GM23338 (cell line): ENCODE results near the gene NGF. TPM values are rescaled to one million over a fixed set of nuclear protein-coding genes. Genes with fewer than 3 reads are reported as not detected.

Experiments used
- ATAC-seq: fragments of 200-7000 bp; cut with Tn5 transposase; 3 replicates; pipeline ENCODE4 v1.9.1; 2020
- DNase-seq: peaks from one replicate; pipeline ENCODE4 v3.0.0-alpha.2; 2015; ENCODE audit warnings: low spot score
- H2AFZ ChIP-seq: fragments of 200-600 bp; sonication (generic); 2 replicates; pipeline ENCODE4 v1.8.0; 2016; ENCODE audit warnings: antibody characterized with exemption, mild to moderate bottlenecking, moderate library complexity
- H3F3A ChIP-seq: fragments of 200-600 bp; sonication (generic); replicated peaks from 2 replicates; pipeline ENCODE4 v1.8.0; 2017; ENCODE audit warnings: antibody characterized with exemption, mixed run types, low read depth
- H3K27ac ChIP-seq: fragments of 200-600 bp; sonication (generic); 2 replicates; pipeline ENCODE4 v1.6.1; 2016; ENCODE audit warnings: low read depth
- H3K27me3 ChIP-seq: fragments of 200-600 bp; sonication (generic); 2 replicates; pipeline ENCODE4 v1.8.0; 2016; ENCODE audit warnings: mild to moderate bottlenecking, mixed run types, moderate library complexity; ENCODE audit not compliant: insufficient read depth
- H3K36me3 ChIP-seq: fragments of 200-600 bp; sonication (generic); 2 replicates; pipeline ENCODE4 v1.8.0; 2016; ENCODE audit warnings: mild to moderate bottlenecking; ENCODE audit not compliant: insufficient read depth
- H3K4me1 ChIP-seq: fragments of 200-600 bp; sonication (generic); 2 replicates; pipeline ENCODE4 v1.8.0; 2016; ENCODE audit warnings: mild to moderate bottlenecking, moderate library complexity; ENCODE audit not compliant: insufficient read depth
- H3K4me2 ChIP-seq: fragments of 200-600 bp; sonication (generic); 2 replicates; pipeline ENCODE4 v1.7.1; 2017; ENCODE audit warnings: mixed run types
- H3K4me3 ChIP-seq: fragments of 200-600 bp; sonication (generic); 2 replicates; pipeline ENCODE4 v1.6.1; 2016; ENCODE audit warnings: mixed run types
- H3K79me2 ChIP-seq: fragments of 200-600 bp; sonication (generic); replicated peaks from 2 replicates; pipeline ENCODE4 v1.8.0; 2017; ENCODE audit warnings: mild to moderate bottlenecking; ENCODE audit not compliant: insufficient read depth
- H3K9me2 ChIP-seq: fragments of 200-600 bp; sonication (generic); 2 replicates; pipeline ENCODE4 v1.8.0; 2017; ENCODE audit not compliant: insufficient read depth
- H4K20me1 ChIP-seq: fragments of 200-600 bp; sonication (generic); replicated peaks from 2 replicates; pipeline ENCODE4 v1.8.0; 2017; ENCODE audit warnings: mild to moderate bottlenecking; ENCODE audit not compliant: insufficient read depth
- H3K27ac Mint-ChIP-seq: 2 replicates; pipeline ENCODE4 v1.8.0; 2020; ENCODE audit warnings: inconsistent platforms, mild to moderate bottlenecking, moderate library complexity, mixed read lengths
- H3K27me3 Mint-ChIP-seq: 3 replicates; pipeline ENCODE4 v1.8.0; 2022; ENCODE audit warnings: low read depth, mild to moderate bottlenecking, moderate library complexity, mixed read lengths, inconsistent platforms; ENCODE audit not compliant: insufficient read depth, poor library complexity
- H3K36me3 Mint-ChIP-seq: 3 replicates; pipeline ENCODE4 v1.8.0; 2021; ENCODE audit warnings: low read depth, mild to moderate bottlenecking, inconsistent platforms, moderate library complexity, mixed read lengths
- H3K4me1 Mint-ChIP-seq: 3 replicates; pipeline ENCODE4 v1.8.0; 2020; ENCODE audit warnings: mild to moderate bottlenecking, inconsistent platforms, mixed read lengths
- H3K4me3 Mint-ChIP-seq: 3 replicates; pipeline ENCODE4 v1.8.0; 2021; ENCODE audit warnings: moderate library complexity, mild to moderate bottlenecking, inconsistent platforms, mixed read lengths
- H3K9me3 Mint-ChIP-seq: 3 replicates; pipeline ENCODE4 v1.8.0; 2020; ENCODE audit warnings: moderate library complexity, mild to moderate bottlenecking, inconsistent platforms, mixed read lengths
- CREB1 ChIP-seq: fragments of 250-450 bp; sonication (Bioruptor Pico); IDR thresholded peaks from 2 replicates; pipeline ENCODE4 v1.5.0; 2020; ENCODE audit warnings: low read depth, mild to moderate bottlenecking, moderate library complexity
- EZH2 ChIP-seq: fragments of 200-600 bp; sonication (generic); IDR thresholded peaks from one replicate; pipeline ENCODE4 v1.8.0; 2017; ENCODE audit warnings: antibody characterized with exemption, mild to moderate bottlenecking, low read depth; ENCODE audit not compliant: unreplicated experiment
- EZH2phosphoT487 ChIP-seq: fragments of 200-600 bp; sonication (generic); IDR thresholded peaks from one replicate; pipeline ENCODE4 v1.8.1; 2018; ENCODE audit warnings: antibody characterized with exemption; ENCODE audit not compliant: unreplicated experiment
- JUNB ChIP-seq: IDR thresholded peaks from one replicate; pipeline ENCODE4 v1.6.1; 2016; ENCODE audit warnings: antibody characterized with exemption; ENCODE audit not compliant: unreplicated experiment
- NANOG ChIP-seq: IDR thresholded peaks from 2 replicates; pipeline ENCODE4 v1.6.1; 2016; ENCODE audit warnings: antibody characterized with exemption, borderline replicate concordance
- POLR2AphosphoS5 ChIP-seq: IDR thresholded peaks from 2 replicates; pipeline ENCODE4 v1.6.1; 2016; ENCODE audit warnings: antibody characterized with exemption, low read depth
- STAT1 ChIP-seq: IDR thresholded peaks from one replicate; pipeline ENCODE4 v1.6.1; 2016; ENCODE audit warnings: antibody characterized with exemption; ENCODE audit not compliant: unreplicated experiment
- ZNF114 ChIP-seq: fragments of 250-450 bp; sonication (Bioruptor Pico); IDR thresholded peaks from 2 replicates; pipeline ENCODE4 v1.5.0; 2020; ENCODE audit warnings: mild to moderate bottlenecking, moderate library complexity
- ZNF331 ChIP-seq: fragments of 250-450 bp; sonication (Bioruptor Pico); IDR thresholded peaks from 2 replicates; pipeline ENCODE4 v1.5.0; 2020; ENCODE audit warnings: low read depth, mild to moderate bottlenecking, moderate library complexity
- polyA plus RNA-seq: library from polyadenylated mRNA; unstranded; fragments of >200 nt; fragmentation: Nextera tagmentation; extraction: Ambion mirVana; gene quantifications from 2 replicates; pipeline ENCODE4 v1.2.1, GENCODE V29; 2016
- total RNA-seq: library from RNA; depleted of rRNA; stranded (reverse); fragments of >200 nt; shearing (Covaris generic); gene quantifications from 2 replicates; pipeline ENCODE4 v1.2.3, GENCODE V29; 2014
- TF ChIP-seq, protein P1 (sequence below), 2 experiments: fragments of 200-600 bp in 1 of 2; sonication (generic) in 1 of 2; conservative IDR thresholded peaks; 2 replicates each; pipeline versions ENCODE4 v1.5.1 to v1.6.1; 2016 to 2017; ENCODE audit warnings: antibody characterized with exemption in 2 of 2, low read depth in 2 of 2, mild to moderate bottlenecking in 2 of 2, moderate library complexity in 1 of 2
- TF ChIP-seq, protein P2 (sequence below): IDR thresholded peaks from 2 replicates; pipeline ENCODE4 v1.6.1; 2016; ENCODE audit warnings: antibody characterized with exemption
- TF ChIP-seq, protein P3 (sequence below): fragments of 250-450 bp; sonication (Bioruptor Pico); IDR thresholded peaks from 2 replicates; pipeline ENCODE4 v1.5.0; 2020; ENCODE audit warnings: mild to moderate bottlenecking, moderate library complexity

Gene NGF
- total and polyA plus RNA-seq, 2 experiments from 2014 or later, result 0.28 to 0.92 TPM

DNA sequence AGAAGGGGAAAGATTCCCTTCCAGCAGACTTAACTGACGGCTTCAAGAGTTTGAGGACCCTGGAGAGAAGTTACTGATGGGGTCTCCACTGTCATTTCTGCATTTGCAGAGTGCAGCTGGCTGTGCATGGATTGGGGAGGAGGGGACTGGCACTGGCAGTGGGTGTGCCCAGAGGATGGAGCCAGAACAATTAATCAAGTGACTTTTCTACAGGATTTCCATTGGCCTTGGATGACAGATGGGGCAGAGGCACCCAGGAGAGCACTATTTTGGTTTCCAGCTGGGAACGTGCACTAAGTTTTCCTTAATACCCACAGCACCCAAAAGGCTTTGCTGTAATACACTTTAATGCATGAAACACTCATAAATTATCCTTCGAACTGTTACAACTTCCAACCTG is 1.3 kb downstream of the NGF start (continued):
- TF ChIP-seq, protein P1, sequence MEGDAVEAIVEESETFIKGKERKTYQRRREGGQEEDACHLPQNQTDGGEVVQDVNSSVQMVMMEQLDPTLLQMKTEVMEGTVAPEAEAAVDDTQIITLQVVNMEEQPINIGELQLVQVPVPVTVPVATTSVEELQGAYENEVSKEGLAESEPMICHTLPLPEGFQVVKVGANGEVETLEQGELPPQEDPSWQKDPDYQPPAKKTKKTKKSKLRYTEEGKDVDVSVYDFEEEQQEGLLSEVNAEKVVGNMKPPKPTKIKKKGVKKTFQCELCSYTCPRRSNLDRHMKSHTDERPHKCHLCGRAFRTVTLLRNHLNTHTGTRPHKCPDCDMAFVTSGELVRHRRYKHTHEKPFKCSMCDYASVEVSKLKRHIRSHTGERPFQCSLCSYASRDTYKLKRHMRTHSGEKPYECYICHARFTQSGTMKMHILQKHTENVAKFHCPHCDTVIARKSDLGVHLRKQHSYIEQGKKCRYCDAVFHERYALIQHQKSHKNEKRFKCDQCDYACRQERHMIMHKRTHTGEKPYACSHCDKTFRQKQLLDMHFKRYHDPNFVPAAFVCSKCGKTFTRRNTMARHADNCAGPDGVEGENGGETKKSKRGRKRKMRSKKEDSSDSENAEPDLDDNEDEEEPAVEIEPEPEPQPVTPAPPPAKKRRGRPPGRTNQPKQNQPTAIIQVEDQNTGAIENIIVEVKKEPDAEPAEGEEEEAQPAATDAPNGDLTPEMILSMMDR (conservative IDR thresholded peaks at IDR 0.05; ENCODE audit: low read depth in 2 of 2), result no peak
- TF ChIP-seq JUNB (no peak), POLR2AphosphoS5 (no peak), EZH2phosphoT487 (no peak), ZNF331 (CRISPR knock-in tag) (no peak), STAT1 (no peak), NANOG (no peak)

DNA sequence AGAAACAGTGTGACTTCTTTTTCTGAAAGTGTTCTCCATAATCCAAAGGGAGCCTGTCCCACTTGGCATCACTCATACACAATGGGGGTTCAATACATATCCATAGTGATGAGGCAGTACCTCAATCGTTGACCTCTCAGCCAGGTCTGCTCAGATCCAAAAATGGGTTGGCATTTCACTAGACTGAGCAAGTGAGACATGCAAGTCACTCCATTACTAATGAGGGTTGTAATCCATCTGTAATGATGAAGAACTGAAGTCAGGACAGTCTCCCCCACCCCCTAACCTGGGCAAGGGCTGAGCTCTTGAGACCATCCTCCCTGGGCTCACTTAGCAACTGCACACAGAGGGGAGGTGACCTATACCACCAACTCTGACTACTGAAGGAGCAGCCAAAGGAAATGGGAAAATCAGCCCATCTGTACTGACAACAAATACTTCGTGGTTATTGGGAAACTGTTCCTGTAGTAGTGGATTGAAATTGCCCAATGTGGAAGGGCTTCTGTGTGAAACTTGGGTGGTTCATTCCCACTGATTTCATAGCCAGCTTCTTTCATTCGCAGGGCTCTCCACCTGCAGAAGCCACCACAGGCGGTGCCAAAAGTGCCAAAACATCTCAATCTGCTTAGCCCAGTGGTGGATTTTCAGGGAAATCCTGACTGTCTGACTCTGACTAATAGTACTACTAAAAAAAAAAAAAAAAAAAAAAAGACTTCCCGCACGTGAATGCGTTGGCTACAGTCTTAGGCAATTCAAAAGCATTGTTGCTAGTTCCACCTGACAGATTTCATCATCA is 5.0 kb downstream of the NGF start:
- peak; percentile 38 for DNase-seq
- no peak overlapping the region for H3K4me3 Mint-ChIP-seq
- ATAC-seq, result no peak
- TF ChIP-seq, protein P2, sequence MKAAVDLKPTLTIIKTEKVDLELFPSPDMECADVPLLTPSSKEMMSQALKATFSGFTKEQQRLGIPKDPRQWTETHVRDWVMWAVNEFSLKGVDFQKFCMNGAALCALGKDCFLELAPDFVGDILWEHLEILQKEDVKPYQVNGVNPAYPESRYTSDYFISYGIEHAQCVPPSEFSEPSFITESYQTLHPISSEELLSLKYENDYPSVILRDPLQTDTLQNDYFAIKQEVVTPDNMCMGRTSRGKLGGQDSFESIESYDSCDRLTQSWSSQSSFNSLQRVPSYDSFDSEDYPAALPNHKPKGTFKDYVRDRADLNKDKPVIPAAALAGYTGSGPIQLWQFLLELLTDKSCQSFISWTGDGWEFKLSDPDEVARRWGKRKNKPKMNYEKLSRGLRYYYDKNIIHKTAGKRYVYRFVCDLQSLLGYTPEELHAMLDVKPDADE, result no peak
- TF ChIP-seq ZNF114 (CRISPR knock-in tag) (no peak), POLR2AphosphoS5 (no peak), NANOG (no peak), STAT1 (no peak), EZH2phosphoT487 (no peak), CREB1 (CRISPR knock-in tag) (no peak), EZH2 (no peak)
- TF ChIP-seq, protein P3, sequence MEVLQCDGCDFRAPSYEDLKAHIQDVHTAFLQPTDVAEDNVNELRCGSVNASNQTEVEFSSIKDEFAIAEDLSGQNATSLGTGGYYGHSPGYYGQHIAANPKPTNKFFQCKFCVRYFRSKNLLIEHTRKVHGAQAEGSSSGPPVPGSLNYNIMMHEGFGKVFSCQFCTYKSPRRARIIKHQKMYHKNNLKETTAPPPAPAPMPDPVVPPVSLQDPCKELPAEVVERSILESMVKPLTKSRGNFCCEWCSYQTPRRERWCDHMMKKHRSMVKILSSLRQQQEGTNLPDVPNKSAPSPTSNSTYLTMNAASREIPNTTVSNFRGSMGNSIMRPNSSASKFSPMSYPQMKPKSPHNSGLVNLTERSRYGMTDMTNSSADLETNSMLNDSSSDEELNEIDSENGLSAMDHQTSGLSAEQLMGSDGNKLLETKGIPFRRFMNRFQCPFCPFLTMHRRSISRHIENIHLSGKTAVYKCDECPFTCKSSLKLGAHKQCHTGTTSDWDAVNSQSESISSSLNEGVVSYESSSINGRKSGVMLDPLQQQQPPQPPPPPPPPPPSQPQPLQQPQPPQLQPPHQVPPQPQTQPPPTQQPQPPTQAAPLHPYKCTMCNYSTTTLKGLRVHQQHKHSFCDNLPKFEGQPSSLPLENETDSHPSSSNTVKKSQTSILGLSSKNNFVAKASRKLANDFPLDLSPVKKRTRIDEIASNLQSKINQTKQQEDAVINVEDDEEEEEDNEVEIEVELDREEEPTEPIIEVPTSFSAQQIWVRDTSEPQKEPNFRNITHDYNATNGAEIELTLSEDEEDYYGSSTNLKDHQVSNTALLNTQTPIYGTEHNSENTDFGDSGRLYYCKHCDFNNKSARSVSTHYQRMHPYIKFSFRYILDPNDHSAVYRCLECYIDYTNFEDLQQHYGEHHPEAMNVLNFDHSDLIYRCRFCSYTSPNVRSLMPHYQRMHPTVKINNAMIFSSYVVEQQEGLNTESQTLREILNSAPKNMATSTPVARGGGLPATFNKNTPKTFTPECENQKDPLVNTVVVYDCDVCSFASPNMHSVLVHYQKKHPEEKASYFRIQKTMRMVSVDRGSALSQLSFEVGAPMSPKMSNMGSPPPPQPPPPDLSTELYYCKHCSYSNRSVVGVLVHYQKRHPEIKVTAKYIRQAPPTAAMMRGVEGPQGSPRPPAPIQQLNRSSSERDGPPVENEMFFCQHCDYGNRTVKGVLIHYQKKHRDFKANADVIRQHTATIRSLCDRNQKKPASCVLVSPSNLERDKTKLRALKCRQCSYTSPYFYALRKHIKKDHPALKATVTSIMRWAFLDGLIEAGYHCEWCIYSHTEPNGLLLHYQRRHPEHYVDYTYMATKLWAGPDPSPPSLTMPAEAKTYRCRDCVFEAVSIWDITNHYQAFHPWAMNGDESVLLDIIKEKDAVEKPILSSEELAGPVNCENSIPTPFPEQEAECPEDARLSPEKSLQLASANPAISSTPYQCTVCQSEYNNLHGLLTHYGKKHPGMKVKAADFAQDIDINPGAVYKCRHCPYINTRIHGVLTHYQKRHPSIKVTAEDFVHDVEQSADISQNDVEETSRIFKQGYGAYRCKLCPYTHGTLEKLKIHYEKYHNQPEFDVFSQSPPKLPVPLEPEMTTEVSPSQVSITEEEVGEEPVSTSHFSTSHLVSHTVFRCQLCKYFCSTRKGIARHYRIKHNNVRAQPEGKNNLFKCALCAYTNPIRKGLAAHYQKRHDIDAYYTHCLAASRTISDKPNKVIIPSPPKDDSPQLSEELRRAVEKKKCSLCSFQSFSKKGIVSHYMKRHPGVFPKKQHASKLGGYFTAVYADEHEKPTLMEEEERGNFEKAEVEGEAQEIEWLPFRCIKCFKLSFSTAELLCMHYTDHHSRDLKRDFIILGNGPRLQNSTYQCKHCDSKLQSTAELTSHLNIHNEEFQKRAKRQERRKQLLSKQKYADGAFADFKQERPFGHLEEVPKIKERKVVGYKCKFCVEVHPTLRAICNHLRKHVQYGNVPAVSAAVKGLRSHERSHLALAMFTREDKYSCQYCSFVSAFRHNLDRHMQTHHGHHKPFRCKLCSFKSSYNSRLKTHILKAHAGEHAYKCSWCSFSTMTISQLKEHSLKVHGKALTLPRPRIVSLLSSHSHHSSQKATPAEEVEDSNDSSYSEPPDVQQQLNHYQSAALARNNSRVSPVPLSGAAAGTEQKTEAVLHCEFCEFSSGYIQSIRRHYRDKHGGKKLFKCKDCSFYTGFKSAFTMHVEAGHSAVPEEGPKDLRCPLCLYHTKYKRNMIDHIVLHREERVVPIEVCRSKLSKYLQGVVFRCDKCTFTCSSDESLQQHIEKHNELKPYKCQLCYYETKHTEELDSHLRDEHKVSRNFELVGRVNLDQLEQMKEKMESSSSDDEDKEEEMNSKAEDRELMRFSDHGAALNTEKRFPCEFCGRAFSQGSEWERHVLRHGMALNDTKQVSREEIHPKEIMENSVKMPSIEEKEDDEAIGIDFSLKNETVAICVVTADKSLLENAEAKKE (CRISPR knock-in tag), result no peak

More for the DNA sequence above, 5.0 kb downstream of the NGF start:
- Histone ChIP-seq H3K9me2 (no peaks in the 10 kb centered on the region), H2AFZ (no peak overlapping the region), H3K36me3 (no peaks in the 10 kb centered on the region), H3K27me3 (peaks cover 24% of the 10 kb centered on the region), H3K79me2 (no peaks in the 10 kb centered on the region), H3K27ac (no peak overlapping the region), H3K4me3 (no peak overlapping the region), H3K4me1 (peaks cover 12% of the 10 kb centered on the region), H3K4me2 (no peak overlapping the region), H4K20me1 (no peaks in the 10 kb centered on the region), H3F3A (no peaks in the 10 kb centered on the region)
- Mint-ChIP-seq H3K36me3 (no peaks in the 10 kb centered on the region), H3K27ac (no peak overlapping the region), H3K27me3 (peaks cover 19% of the 10 kb centered on the region), H3K4me1 (peaks cover 22% of the 10 kb centered on the region), H3K9me3 (no peaks in the 10 kb centered on the region; the same call in 2 of the 3 replicates)
